ENCODE results near the gene FBXL2.

FBXL2 gene

GRCh38 chr3:33360136-33360825 is 83.0 kb downstream of the FBXL2 start:
- TF ChIP-seq CTCF (conservative IDR thresholded peaks at IDR 0.05; ENCODE audit: control insufficient read depth, insufficient read depth, low read depth, low read length) = no peak
- H3K4me3 ChIP-seq (ENCODE audit: control insufficient read depth, low read depth, low read length) = no peak overlapping the region
- DNase-seq (ENCODE audit: low read depth) = peak; percentile 70

GRCh38 chr3:33363113-33363800 is 86.0 kb downstream of the FBXL2 start:
- H3K4me3 ChIP-seq (ENCODE audit: control insufficient read depth, low read depth, low read length) = no peak overlapping the region
- no peak for TF ChIP-seq CTCF (conservative IDR thresholded peaks at IDR 0.05; ENCODE audit: control insufficient read depth, insufficient read depth, low read depth, low read length)
- no peak for DNase-seq (ENCODE audit: low read depth)

- no peak overlapping the region for H3K4me3 ChIP-seq (ENCODE audit: control insufficient read depth, low read depth, low read length)
- no peak for DNase-seq (ENCODE audit: low read depth)
- no peak for TF ChIP-seq CTCF (conservative IDR thresholded peaks at IDR 0.05; ENCODE audit: control insufficient read depth, insufficient read depth, low read depth, low read length)
Observed at GRCh38 chr3:33364060-33364459, 86.8 kb downstream of the FBXL2 start.

- peak; percentile 27 for DNase-seq (ENCODE audit: low read depth)
- no peak for TF ChIP-seq CTCF (conservative IDR thresholded peaks at IDR 0.05; ENCODE audit: control insufficient read depth, insufficient read depth, low read depth, low read length)
- no peak overlapping the region for H3K4me3 ChIP-seq (ENCODE audit: control insufficient read depth, low read depth, low read length)
Observed at GRCh38 chr3:33364531-33365128, 87.4 kb downstream of the FBXL2 start.

- H3K4me3 ChIP-seq (ENCODE audit: control insufficient read depth, low read depth, low read length) = peak overlapping the region; percentile 19
- peak; percentile 75 for DNase-seq (ENCODE audit: low read depth)
- peak; percentile 99 for TF ChIP-seq CTCF (conservative IDR thresholded peaks at IDR 0.05; ENCODE audit: control insufficient read depth, insufficient read depth, low read depth, low read length)
Observed at GRCh38 chr3:33372218-33373081, 95.2 kb downstream of the FBXL2 start.

- no peak for DNase-seq (ENCODE audit: low read depth)
- H3K4me3 ChIP-seq (ENCODE audit: control insufficient read depth, low read depth, low read length) = no peak overlapping the region
- no peak for TF ChIP-seq CTCF (conservative IDR thresholded peaks at IDR 0.05; ENCODE audit: control insufficient read depth, insufficient read depth, low read depth, low read length)
Observed at GRCh38 chr3:33373082-33373437, 95.8 kb downstream of the FBXL2 start.

All from fibroblast of mammary gland (primary cell).